Measurements from ENCODE around the gene TBXAS1.

DNA sequence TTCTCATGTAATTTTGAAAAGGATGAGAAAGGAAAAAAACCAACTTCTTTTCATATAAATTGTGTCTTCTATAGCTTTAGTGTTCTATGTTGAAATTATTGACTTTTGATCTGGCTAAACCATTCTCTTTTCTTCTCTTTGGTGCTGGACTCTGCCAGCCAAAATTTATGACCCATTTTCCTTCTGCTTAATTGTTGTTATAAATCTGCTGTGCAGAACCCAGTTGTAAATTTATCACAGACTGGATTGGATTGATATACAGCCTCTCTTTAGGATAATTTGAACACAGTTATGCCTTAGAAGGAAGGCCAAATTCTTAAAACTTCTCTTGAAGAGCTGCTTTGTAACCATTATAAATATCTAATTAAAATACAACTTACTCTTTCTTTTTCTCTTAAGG, 139.9 kb downstream of the TBXAS1 start:
- TF ChIP-seq, protein P1, sequence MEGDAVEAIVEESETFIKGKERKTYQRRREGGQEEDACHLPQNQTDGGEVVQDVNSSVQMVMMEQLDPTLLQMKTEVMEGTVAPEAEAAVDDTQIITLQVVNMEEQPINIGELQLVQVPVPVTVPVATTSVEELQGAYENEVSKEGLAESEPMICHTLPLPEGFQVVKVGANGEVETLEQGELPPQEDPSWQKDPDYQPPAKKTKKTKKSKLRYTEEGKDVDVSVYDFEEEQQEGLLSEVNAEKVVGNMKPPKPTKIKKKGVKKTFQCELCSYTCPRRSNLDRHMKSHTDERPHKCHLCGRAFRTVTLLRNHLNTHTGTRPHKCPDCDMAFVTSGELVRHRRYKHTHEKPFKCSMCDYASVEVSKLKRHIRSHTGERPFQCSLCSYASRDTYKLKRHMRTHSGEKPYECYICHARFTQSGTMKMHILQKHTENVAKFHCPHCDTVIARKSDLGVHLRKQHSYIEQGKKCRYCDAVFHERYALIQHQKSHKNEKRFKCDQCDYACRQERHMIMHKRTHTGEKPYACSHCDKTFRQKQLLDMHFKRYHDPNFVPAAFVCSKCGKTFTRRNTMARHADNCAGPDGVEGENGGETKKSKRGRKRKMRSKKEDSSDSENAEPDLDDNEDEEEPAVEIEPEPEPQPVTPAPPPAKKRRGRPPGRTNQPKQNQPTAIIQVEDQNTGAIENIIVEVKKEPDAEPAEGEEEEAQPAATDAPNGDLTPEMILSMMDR (IDR thresholded peaks at IDR 0.05): no peak
- no peak for TF ChIP-seq POLR2AphosphoS5 (IDR thresholded peaks at IDR 0.05)
- no peak for TF ChIP-seq POLR2A (IDR thresholded peaks at IDR 0.05)
